Esophagus muscularis mucosa (tissue), 4 donors: Measurements from ENCODE around the gene GATAD2B.

Experiments
- EP300 ChIP-seq: sonication (generic); formaldehyde crosslinking; IDR thresholded peaks from one replicate; pipeline ENCODE4 v1.6.1; 2017; ENCODE audit warnings: antibody characterized with exemption
- POLR2A ChIP-seq: fragments of 450-650 bp; IDR thresholded peaks from one replicate; pipeline ENCODE4 v1.6.1; 2017; ENCODE audit warnings: antibody characterized with exemption, moderate library complexity, mild to moderate bottlenecking, low read depth
- TF ChIP-seq, protein P1 (sequence below), 3 experiments: fragments of 200-600 bp in 2 of 3; fragments of 450-650 bp in 1 of 3; sonication (generic) in 2 of 3; IDR thresholded peaks; one replicate each; pipeline ENCODE4 v1.5.1; 2017 to 2019; ENCODE audit warnings: antibody characterized with exemption in 3 of 3, mild to moderate bottlenecking in 2 of 3, moderate library complexity in 1 of 3

DNA sequence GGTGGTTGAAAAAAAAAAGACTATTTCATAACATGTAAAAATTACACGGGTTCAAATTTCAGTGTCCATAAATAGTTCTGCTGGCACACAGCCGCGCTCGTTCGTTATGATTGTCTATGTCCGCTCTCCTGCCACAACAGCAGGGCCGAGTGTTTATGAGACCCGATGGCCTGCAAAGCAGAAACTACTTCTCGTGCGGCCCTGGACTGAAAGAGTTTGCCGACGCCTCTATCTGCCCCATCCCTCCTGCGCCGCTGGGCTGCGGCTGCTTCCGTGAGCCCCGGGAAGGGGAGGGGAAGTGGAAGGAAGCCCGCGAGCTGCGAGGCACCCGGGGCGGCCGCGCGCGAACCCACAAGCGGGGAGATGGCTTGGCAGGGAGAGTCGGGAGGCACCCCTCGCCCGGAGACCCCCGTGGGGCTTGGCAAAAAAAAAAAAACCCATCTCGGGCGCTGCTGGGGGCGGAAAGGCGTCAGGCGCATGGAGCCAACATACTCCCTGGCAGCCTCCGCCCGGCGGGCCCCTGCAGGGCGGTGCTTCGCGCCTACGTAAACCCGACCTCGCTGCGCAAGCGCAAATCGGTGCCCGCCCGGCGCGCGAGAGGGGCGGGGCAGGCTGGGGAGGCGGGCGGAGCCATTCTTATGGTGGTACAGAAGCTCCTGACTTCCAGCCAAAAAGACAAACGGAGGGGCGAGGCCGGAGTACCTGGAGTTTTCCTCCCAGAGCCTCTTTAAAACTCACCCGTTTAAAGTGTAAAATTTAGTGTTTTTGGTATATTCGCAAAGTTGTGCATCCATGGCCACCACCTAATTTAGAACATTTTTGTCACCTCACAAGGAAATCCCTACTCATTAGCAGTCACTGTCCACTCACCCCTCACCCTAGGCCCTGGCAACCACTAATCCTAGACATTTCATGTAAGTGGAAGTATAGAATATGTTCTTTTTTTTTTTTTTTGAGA lies 139.3 kb downstream of the GATAD2B start:
- TF ChIP-seq POLR2A (peak; percentile 94), EP300 (no peak)
- TF ChIP-seq, protein P1, sequence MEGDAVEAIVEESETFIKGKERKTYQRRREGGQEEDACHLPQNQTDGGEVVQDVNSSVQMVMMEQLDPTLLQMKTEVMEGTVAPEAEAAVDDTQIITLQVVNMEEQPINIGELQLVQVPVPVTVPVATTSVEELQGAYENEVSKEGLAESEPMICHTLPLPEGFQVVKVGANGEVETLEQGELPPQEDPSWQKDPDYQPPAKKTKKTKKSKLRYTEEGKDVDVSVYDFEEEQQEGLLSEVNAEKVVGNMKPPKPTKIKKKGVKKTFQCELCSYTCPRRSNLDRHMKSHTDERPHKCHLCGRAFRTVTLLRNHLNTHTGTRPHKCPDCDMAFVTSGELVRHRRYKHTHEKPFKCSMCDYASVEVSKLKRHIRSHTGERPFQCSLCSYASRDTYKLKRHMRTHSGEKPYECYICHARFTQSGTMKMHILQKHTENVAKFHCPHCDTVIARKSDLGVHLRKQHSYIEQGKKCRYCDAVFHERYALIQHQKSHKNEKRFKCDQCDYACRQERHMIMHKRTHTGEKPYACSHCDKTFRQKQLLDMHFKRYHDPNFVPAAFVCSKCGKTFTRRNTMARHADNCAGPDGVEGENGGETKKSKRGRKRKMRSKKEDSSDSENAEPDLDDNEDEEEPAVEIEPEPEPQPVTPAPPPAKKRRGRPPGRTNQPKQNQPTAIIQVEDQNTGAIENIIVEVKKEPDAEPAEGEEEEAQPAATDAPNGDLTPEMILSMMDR (IDR thresholded peaks at IDR 0.05) = peak in 1 of 3 experiments; percentile 22
